ENCODE results near the gene GALNT16.

GALNT16 gene

GRCh38 chr14:69392481-69392880 lies 132.5 kb downstream of the GALNT16 start:
- no peak overlapping the region for H3K4me3 ChIP-seq (ENCODE audit: control insufficient read depth, low read depth, low read length)
- DNase-seq (ENCODE audit: low read depth) = no peak
- no peak for TF ChIP-seq CTCF (conservative IDR thresholded peaks at IDR 0.05; ENCODE audit: control insufficient read depth, insufficient read depth, low read depth, low read length)

- TF ChIP-seq CTCF (conservative IDR thresholded peaks at IDR 0.05; ENCODE audit: control insufficient read depth, insufficient read depth, low read depth, low read length) = no peak
- no peak for DNase-seq (ENCODE audit: low read depth)
- no peak overlapping the region for H3K4me3 ChIP-seq (ENCODE audit: control insufficient read depth, low read depth, low read length)
Measured at GRCh38 chr14:69395929-69396328, 136.0 kb downstream of the GALNT16 start.

- no peak for TF ChIP-seq CTCF (conservative IDR thresholded peaks at IDR 0.05; ENCODE audit: control insufficient read depth, insufficient read depth, low read depth, low read length)
- H3K4me3 ChIP-seq (ENCODE audit: control insufficient read depth, low read depth, low read length) = peak within 1 kb of the TSS; percentile 98
- DNase-seq (ENCODE audit: low read depth) = peak; percentile 97
Measured at GRCh38 chr14:69398053-69398817, 138.3 kb downstream of the GALNT16 start, which contains the start of the genes ERH and SLC39A9. TSS of gene ERH (minus strand) at chr14:69398299. CDS start at chr14:69398233, 66 bp downstream. TSS of gene SLC39A9 (plus strand) at chr14:69398692. CDS start at chr14:69399370, 678 bp downstream.

DNA sequence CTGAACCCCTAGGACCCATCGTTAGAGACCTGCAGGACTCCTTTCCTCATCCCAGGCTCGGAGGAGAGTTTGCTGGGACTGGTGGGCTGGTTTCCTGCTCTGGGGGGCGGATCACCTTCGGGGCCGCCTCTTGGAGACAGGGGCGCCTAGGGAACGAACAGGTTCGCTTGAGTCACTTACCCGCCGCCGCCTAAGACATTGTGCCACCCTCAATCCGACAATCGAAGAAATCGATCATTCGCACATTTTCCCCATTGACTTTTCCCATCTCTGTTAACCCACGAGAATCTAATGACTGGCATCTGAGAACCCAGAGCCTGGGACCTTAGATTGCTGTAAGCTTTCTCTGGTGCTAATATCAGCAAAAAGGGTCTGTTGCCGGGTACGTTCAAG lies 138.9 kb downstream of the GALNT16 start:
- no peak for TF ChIP-seq CTCF (conservative IDR thresholded peaks at IDR 0.05; ENCODE audit: control insufficient read depth, insufficient read depth, low read depth, low read length)
- H3K4me3 ChIP-seq (ENCODE audit: control insufficient read depth, low read depth, low read length) = peak overlapping the region; percentile 98
- DNase-seq (ENCODE audit: low read depth) = no peak

DNA sequence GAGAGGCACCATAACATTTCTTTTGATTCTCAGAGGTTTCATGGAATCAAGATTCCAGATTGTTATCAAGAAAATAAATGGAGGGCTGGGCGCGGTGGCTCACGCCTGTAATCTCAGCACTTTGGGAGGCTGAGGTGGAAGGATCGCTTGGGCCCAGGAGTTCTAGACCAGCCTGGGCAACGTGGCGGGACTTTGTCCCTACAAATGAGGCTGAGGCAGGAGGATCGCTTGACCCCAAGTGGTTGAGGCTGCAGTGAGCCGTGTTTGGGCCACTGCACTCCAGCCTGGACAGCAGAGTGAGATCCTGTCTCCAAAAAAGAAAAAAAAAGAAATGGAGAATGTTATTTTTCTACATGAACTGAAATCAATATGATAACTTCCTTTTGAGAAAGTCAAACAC lies 139.8 kb downstream of the GALNT16 start:
- no peak for TF ChIP-seq CTCF (conservative IDR thresholded peaks at IDR 0.05; ENCODE audit: control insufficient read depth, insufficient read depth, low read depth, low read length)
- peak overlapping the region; percentile 98 for H3K4me3 ChIP-seq (ENCODE audit: control insufficient read depth, low read depth, low read length)
- DNase-seq (ENCODE audit: low read depth) = no peak

DNA sequence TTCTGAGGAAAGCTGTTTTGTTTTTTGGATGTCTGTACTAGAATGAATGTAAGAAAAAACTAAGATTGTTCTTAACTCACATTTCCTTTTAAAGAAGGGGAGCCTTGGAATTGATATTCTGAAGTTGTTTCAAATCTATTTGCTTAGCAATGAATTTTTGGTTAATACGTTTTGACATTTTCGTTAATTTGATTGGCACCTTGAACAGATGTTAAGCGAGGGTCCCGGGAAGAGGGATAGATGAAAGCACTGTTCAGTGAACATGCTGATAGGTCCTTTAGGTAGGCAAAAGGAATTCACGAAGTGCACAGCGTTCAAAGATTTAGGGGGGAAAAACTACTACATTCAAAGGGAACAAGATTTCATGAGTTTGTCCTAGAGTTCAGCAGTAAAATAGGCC lies 140.2 kb downstream of the GALNT16 start:
- no peak for DNase-seq (ENCODE audit: low read depth)
- peak overlapping the region; percentile 98 for H3K4me3 ChIP-seq (ENCODE audit: control insufficient read depth, low read depth, low read length)
- TF ChIP-seq CTCF (conservative IDR thresholded peaks at IDR 0.05; ENCODE audit: control insufficient read depth, insufficient read depth, low read depth, low read length) = no peak
